GM18519 (cell line): ENCODE results near the gene MYMK.

Experiments used
- ATAC-seq: cut with Tn5 transposase; IDR thresholded peaks from one replicate; pipeline ENCODE4 v1.9.1; 2021; ENCODE audit warnings: mild to moderate bottlenecking, moderate library complexity; ENCODE audit not compliant: unreplicated experiment, low FRiP score

MYMK gene

DNA sequence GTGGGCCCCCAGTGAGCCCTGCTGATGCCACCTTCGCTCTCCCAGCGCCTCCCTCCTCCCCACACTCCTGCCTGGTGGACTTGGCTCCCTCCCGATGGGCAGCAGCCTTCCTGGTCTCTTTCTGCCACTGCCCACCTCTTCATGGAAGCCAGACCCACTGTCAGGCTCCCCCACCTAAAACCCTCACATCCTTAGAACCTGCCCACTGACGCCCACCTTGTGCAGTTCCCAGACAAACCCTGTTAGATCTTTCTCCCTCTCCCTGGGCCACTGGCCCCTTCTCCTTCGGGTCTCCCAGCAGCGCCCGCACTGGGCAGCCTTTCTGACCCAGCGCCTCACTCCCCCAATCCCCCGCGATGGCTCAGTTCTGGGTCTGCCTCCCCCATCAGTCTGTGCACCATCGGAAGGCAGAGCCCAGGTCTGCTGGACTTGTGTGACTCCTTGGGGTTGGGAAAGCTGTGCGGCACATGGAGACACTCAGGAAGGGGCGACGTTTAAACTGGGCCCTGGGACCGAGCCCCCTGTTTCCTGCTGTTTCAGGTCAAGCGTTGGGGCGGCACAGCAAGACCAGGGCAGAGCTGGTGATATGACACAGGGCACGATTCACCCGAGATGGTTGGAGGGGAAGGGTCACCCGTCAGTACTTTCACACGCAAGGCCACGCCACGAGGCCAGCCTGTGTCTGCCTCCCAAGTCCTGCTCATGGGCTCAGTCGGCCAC is 17.4 kb downstream of the MYMK start:
- no peak for ATAC-seq

DNA sequence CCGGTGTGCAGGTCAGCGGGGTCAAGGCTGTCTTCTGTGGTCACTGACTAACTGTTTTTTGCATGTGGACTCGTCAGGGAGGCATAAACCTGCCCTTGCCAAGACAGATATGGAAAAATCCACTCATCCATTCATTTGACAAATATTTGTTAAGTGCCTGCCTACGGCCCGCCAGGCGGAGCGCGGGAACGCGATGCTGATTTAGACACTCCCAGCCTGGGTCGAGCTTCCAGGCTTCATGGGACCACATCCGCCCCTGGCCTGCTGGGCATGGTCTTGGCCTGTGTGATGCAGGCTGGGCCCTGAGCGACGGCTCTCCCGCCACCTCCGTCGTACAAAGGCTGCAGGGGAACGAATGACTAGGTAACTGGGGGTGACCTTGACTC is 18.1 kb downstream of the MYMK start:
- no peak for ATAC-seq

DNA sequence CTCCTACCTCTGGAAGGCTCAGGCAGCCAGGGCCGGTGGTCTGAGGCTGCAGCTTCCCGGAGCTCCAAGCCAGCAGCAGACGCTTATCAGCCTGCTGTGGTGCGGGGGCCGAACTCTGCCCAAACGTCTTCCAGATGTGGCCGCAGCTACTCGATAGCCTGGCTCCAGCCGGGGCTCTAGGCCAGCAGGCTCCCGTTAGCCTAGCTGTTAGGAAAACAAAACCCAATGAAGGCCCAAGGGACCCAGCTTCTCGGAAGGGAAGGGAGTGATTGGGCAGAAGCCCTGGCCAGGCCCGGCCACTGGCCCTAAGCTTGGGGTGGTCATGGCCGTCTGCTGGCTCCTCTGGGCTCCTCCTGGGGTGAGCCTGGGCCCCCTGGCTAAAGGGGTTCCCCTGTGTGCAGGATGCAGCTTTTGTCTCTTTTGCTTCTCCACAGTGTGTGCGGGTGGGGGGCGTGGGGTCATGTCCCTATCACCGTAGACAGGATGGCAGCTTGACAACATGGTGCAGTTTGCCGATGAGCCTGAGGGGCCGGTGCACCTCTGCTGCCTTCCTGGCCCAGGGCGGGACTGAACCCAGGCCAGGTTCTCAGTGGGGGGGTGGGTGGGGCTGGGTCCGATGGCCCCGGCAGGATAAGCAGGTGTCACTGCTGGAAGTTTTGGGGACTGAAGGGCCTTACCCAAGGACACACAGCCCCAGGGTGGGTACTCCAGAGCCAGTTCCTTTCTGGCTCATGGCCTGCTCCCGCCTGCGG is 18.7 kb downstream of the MYMK start:
- ATAC-seq, result no peak

DNA sequence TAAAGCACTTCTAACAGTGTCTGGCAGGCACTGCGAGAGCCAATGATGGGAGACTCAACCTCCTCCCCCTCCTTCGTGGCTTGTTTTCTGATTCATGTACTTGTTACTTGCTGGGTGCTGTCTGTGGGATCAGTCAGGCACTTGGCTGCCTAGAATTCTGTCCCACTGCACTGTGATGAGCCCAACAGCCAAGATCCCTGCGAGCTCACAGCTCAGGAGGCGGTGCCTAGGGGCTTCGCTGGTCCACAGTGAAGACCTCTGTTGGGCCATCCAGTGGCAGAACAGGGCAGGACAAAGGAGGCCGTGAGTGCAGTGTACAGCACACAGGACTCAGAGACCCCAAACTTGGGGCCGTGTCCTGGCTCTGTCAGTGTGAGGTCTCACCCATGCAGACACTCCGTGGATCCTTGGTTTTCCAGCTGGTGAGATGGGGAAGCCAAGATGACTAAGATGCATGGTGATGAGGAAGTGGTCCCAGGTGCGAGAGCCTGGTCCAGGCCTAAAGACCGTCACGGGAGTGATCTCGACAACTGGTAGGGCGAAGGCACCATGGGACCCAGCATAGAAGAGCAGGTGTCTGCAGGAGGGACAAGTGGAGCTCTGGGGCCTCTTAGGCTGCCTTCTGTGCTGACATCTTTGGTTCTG is 19.5 kb downstream of the MYMK start:
- ATAC-seq, result no peak

DNA sequence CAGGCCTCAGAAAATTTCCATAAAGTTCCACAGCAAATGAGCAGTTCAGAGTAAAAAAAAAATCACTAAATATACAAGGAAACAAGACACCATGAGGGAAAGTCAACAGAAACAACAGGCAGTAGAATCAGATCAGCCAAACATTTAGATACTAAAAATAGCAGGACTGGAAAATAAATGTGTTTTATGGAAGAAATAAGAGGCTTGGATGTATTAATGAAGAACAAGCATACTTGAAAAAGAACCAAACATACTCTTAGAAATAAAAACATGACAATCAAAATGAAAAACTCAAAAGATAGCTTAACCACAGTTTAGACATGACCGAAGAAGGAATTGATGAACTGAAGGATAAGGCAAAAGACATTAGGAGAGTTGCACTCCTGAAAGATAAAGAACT is 22.6 kb downstream of the MYMK start:
- no peak for ATAC-seq

DNA sequence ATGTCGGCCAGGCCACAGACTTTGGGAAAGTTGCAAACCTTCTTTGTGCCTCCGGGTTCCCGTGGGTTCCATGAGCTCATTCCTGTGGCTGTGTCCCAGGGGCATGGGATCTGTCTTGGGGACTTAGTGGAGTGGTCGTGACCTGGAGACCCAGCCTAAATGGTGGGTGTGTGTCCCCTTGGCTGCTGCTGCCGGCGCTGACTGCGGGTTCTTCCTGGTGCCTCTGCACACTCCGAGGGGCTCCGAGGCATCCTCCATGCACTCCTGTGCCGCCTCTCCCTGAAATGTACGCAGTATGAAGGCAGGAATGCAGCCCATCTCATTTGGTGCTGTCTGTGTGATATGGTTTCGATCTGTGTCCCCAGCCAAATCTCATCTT is 24.9 kb downstream of the MYMK start:
- ATAC-seq, result no peak

DNA sequence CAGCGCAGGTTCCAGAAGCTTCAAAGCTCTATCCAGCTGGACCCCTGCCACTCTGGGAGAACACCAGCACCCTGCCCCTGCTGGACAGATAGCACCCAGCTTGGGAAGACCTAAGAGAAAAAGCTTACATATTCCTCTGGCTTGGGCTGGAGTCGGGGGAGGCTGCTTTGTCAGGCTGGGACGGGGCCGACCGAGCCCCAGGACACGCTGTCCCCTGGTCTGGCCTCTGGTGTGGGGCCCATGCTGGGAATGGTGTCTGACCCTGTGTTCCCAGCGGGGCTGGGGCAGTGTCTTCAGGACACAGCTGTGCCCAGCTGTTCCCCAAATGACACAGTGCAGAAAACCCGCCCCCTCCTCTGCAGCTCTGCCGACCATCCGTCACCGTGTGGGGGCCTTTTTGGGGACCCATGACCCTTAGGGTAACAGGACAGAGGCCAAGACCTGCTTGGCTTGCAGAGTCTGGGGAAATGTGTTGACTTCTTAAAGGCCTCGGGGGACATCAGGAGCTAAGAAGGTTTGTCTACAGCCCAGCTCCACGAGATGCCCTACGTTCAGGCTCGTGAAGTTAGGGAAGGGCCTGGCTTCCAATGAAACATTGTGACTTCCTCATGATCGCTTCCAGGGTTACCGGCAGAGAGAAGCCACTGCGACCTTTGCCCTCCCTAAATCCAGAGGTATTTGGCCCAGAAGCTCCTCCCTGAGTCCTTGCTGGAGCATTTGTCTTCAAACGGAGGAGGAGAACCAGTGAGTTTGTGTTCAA is 25.4 kb downstream of the MYMK start:
- ATAC-seq, result no peak

DNA sequence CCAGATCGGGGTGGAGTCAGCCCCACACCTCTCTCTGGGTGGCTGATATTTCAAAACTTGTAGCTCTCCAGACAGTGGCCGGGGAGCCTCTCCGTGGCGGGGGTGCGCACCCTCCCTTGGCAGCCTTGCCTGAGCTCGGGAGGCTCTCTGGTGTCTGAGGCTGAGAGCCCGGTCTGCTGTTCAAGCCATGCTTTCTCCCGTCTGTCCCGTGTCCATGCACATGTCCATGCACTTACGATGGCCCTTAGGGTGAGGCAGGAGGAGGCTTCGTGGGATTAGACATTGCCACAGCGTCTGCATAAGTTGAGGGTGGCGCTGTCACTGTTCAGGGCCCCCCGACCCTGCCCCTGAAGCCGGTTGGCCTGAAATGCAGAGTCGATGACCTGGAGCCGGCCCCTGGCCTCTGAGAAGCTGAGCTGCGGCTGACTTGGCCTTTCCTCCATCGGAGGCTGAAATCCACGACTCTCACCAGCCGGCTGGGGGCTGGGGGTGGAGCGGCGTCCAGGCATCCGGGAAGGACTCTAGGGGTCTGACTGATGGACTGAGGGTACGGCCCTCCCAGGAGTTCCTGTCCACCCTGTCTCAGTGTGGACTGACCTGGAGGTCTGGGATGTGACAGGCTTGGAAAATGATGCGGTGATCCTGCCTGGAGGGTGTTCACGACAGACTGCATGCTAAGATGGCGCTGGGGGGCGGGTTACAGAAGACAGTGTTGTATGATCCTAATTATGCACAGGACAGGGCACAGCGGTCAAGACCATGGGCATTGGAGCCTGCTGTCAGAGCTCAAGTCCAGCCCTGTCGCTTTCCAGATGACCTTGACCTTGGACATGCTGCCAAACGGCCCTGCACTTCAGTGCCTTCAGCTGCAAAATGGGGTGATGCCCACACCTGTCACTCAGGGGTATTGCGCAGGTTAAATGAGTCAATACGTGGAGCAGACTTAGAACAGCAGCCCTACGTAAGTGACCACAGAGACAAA is 27.6 kb downstream of the MYMK start:
- ATAC-seq, result no peak

DNA sequence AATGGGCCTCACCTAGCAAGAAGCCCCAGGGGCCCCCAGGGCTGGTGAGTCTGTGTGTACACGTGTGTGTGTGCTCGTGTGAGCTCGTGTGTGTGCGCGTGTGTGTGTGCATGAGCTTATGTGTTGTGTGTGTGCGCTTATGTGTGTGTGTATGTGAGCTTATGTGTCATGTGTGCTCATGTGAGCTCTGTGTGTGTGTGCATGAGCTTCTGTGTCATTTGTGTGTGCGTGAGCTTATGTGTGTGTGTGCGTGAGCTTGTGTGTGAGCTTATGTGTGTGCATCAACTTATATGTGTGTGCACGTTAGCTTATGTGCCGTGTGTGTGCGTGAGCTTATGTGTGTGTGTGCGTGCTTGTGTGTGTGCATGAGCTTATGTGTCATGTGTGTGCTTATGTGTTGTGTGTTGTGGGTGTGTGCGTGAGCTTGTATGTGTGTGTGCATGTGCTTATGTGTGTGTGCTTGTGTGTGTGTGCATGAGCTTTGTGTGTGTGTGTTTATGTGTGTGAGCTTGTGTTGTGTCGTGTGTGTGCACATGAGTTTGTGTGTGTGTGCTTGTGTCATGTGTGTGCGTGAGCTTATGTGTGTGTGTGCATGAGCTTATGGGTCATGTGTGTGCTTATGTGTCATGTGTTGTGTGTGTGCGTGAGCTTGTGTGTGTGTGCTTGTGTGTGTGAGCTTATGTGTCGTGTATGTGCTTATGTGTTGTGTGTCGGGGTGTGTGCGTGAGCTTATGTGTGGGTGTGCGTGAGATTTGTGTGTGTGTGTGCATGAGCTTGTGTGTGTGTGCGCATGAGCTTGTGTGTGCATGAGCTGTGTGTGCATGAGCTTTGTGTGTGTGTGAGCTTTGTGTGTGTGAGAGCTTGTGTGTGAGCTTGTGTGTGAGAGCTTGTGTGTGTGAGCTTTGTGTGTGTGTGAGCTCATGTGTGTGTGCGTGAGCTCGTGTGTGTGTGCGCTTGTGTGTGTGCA is 29.1 kb downstream of the MYMK start:
- ATAC-seq, result no peak

DNA sequence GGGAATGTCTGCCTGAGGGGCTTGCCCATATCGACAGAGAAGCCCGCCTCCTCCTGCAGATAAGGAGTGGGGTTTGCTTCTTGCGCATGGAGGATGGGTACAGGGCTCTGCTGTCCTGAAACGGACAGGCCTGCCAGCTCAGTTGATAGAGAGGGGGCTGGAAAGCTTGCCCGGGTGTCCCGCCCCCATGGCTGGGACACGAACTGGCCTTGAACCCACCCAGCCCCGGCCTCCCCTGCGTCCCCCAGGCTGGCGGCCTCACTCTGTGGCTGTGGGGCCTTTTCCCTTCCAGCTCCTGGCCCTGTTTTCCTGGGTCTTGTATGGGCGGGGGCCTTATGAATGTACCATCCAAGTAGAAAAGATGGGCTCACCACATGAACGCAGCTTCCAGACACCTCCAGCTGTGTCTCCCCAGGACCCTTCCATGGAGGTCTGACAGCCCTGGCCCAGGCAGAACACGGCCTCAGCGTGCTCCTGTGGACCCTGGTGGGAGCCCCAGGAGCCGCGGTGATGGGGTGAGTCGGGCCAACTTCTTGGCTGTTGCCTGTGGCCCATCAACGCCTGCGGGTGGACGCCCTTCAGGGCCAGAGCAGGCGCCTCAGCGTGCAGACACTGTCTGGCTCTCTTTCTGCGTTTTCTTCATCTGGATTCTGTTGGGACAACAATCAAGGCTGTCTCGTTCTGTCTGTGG is 30.0 kb downstream of the MYMK start:
- no peak for ATAC-seq

DNA sequence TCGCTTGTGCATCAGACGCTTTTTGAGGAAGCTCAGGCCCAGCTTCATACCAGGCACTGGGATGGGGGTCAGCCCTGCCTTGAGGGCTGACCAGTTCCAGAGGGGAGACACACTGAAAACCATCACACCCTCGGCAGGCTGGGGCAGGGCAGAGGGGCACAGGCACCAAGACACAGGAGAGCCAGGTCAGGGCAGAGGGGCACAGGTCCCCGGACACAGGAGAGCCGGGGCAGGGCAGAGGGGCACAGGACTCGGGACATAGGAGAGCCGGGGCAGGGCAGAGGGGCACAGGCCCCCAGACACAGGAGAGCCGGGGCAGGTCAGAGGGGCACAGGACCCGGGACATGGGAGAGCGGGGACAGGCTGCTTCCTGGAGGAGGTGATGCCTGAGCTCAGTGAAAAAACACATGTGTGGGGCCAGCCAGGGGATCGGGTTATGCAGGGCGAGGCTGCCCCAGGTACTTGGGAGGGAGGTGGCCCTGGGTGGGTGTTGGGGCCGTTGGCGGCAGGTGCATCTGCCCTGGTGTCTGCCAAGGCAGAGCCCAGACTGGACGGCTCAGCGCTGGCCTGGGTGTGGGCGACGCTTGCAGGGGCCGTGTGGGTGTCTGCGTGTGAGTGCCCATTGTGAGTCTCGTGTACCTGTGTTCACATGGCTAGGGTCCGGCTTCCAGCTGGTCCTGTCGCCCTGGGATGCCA is 30.8 kb downstream of the MYMK start:
- ATAC-seq, result no peak

DNA sequence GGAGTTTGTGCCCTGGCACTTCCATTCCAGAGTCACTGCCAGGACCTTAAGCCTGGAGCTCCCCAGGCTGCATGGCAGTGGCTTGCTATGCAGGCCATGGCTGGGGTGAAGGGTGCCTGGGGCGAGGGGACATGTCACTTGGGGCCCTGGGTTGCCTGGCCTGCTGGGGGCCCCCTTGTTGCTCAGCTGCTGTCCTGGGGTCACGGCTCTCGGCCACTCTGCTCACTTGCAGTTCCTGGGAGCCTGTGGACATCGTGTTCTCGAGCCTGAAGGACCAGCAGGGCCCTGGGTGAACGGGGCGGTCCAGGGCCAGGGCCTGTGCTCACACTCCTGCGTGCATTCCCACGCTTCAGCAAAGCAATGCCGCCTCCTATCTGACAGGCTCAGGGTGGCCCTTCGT is 31.3 kb downstream of the MYMK start:
- ATAC-seq, result no peak

DNA sequence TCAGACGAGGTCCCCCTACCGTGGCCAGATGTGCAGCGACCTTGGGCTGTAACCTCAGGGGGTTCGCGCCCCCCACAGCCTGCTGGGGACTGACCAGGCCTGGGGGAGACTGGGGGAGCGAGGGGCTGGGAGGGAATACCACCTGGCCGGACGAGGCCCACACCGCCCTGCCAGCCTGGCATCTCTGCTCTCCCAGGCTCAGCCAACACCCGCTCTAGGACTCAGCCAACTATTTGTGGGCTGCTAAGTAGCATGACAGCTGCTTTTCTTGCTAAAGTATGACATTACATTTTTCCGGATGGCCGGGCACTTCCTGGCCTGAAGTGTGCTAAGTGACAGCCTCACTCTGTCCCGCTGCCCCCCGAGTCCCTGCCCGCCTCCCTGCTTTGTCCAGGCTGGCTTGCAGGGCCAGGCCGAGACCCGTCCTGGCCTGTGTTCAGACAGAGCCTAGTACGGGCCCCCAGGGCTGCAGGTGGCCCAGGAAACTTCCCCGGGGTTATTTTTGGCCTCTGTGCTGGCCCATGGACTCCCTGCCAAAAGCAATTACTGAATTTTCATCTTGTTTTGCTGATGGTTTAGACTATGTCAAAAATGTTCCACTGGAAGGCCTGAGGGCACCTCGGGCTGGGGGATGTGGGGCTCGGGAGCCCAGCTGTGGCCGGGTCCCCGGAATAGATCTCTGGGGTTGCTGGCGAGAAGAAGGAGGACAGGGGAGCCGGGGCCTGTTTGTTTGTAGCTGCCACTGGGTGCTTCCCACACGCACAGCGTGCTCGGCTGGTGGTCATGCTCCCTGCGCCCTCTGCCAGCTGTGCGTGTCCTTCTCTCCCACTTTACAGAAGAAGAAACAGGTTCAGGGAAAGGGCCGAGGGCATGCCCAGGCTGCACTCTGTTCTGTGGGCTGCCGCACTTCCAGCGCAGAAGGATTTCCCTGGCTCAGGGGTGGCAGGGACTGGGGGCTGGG is 32.4 kb downstream of the MYMK start:
- ATAC-seq, result no peak

DNA sequence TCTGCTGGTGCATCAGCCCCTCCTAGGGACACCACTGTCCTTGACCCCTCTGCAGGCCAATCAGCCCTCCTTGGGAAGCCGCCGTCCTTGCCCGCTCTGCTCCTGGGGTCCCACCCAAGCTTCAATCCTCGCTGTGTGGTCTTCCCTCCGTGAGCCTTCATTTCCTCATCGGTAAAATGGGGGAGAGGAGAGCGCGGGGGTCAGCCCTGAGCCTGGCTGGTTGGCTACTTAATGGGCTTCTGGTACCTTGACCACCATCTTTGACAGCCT is 33.2 kb downstream of the MYMK start:
- ATAC-seq, result no peak

DNA sequence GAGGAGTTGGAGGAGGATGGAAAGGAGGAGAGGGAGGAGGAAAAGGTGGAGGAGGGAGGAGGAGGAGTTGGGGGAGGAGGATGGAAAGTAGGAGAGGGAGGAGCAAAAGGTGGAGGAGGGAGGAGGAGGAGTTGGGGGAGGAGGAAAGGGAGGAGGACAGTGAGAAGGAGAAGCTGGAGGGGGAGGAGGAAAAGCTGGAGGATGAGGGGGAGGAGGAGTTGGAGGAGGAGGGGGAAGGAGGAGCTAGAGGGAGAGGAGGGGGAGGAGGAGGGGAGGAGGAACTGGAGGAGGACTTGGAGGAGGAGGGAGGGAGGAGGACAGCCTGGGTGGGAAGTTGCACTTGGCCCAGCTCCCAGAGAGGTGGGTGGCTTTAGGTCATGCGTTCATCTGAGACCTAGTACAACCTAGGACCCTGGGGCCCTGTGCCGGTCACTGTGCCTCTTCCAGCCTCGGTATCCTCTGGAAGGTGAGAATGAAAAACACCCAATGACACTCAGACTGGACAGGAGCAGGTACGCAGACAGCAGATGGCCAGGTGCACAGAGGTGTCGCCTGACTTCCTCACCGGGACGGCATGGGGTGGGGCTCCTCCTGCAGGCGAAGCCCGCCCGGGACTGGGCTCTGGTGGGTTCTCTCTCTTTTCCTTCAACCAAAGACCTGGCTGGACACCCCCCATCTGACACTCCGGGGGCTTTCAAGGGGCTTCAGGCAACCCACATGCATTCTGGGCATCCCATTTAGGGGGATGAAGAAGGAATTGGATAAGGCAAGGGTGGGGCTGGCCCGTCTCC is 33.7 kb downstream of the MYMK start:
- no peak for ATAC-seq

DNA sequence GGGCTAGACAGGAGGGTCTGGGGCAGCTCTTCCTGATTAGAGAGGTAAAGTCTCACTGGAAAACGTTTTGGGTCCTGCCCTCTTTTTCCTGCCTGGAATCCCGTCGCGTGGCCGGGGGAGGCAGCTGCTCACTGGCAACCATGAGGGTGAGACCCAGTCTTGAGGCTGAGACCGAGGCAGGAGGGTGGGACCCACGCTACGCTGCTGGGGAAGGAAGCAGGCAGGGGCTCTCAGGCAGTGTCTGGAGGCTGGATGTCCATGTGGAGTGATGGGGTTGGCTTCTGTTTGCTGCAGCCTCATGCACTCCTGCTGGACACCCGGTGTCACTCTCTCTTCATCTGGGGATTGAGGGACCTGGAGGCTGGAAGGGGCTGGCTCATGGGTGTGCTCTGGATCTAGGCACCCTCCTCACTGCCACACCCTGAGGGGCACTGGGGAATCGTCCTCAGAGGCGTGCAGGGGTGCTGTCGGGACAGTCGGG is 34.5 kb downstream of the MYMK start:
- no peak for ATAC-seq
